Measurements from ENCODE around the gene ARL6IP4. TPM values are rescaled to one million over a fixed set of nuclear protein-coding genes. Genes with fewer than 3 reads are reported as not detected.
"Not testable (repeated sequence)": the region's sequence is repeated elsewhere in the genome, so short reads cannot be mapped to it uniquely, and the experiment has no call there.

ARL6IP4 gene
- total RNA-seq, 1 donor from 2014 or later, result 166 TPM

DNA sequence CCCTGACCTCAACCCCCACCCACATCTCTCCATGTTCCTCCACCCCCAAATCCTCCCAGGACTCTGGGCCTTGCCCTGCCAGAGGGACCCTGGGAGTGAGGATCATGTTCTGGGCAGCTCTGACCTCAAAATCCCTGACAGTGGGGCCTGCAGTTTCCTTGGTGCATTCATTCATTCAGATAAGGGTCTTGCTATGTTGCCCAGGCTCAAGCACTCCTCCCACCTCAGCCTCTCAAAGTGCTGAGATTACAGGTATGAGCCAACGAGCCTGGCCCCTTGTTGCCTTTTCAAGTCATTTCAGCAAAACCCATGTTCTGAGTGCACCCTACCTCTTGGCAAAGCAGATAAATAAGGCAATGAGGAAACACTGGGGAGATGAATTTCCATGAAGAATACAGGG lies 29.6 kb downstream of the ARL6IP4 start:
- Mint-ChIP-seq H3K9me3 (ENCODE audit: unreplicated experiment) (no peaks in the 10 kb centered on the region), H3K27ac (ENCODE audit: unreplicated experiment) (no peak overlapping the region), H3K4me3 (ENCODE audit: unreplicated experiment) (no peak overlapping the region), H3K36me3 (ENCODE audit: unreplicated experiment) (peaks cover 3% of the 10 kb centered on the region), H3K4me1 (ENCODE audit: unreplicated experiment) (no peaks in the 10 kb centered on the region), H3K27me3 (ENCODE audit: unreplicated experiment) (no peaks in the 10 kb centered on the region)
- TF ChIP-seq, protein P1, sequence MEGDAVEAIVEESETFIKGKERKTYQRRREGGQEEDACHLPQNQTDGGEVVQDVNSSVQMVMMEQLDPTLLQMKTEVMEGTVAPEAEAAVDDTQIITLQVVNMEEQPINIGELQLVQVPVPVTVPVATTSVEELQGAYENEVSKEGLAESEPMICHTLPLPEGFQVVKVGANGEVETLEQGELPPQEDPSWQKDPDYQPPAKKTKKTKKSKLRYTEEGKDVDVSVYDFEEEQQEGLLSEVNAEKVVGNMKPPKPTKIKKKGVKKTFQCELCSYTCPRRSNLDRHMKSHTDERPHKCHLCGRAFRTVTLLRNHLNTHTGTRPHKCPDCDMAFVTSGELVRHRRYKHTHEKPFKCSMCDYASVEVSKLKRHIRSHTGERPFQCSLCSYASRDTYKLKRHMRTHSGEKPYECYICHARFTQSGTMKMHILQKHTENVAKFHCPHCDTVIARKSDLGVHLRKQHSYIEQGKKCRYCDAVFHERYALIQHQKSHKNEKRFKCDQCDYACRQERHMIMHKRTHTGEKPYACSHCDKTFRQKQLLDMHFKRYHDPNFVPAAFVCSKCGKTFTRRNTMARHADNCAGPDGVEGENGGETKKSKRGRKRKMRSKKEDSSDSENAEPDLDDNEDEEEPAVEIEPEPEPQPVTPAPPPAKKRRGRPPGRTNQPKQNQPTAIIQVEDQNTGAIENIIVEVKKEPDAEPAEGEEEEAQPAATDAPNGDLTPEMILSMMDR (IDR thresholded peaks at IDR 0.05), result no peak
- no peak for DNase-seq (ENCODE audit: extremely low spot score, unreplicated experiment)

DNA sequence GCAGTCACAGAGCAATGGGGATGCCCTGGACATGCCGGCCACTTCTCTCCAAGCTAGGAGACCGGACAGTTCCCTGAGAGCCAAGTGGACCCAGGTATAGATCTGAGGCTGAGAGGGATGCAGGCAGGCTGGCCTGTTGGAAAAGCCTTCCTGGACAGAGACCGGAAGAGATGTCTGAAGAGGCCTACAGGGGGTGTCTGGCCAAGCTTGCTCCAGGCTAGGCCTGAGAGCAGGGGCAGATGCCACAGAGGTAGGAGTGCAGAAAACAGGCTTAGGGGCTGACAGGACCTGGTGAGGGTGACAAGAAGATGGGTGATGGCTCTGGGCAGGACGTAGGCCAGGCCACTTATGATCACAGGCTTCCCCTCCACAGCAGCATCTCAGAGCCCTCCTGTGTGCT lies 30.2 kb downstream of the ARL6IP4 start:
- no peak for DNase-seq (ENCODE audit: extremely low spot score, unreplicated experiment)
- H3K4me3 Mint-ChIP-seq (ENCODE audit: unreplicated experiment), result no peak overlapping the region
- H3K27ac Mint-ChIP-seq (ENCODE audit: unreplicated experiment), result no peak overlapping the region
- H3K27me3 Mint-ChIP-seq (ENCODE audit: unreplicated experiment), result no peaks in the 10 kb centered on the region
- no peaks in the 10 kb centered on the region for H3K4me1 Mint-ChIP-seq (ENCODE audit: unreplicated experiment)
- H3K9me3 Mint-ChIP-seq (ENCODE audit: unreplicated experiment), result no peaks in the 10 kb centered on the region
- TF ChIP-seq, protein P1 (IDR thresholded peaks at IDR 0.05), result no peak
- peaks cover 3% of the 10 kb centered on the region for H3K36me3 Mint-ChIP-seq (ENCODE audit: unreplicated experiment)

DNA sequence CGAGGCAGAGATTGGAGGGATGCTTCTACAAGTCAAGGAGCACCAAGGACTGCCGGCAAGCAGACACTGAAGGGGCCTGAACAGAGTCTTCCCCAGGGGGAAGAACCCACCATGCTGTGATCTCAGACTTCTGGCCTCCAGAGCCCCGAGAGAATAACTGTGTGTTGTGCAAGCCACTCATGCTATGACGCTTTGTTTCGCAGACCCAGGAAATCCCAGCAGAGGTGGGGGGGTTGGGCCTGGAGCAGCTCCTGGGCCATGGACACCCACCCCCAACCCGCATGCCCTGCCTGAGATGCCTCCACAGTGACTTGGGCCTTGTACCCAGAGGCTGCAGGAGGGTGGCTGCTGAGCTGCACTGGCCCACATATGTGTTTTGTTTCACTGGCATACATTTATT lies 31.2 kb downstream of the ARL6IP4 start:
- H3K36me3 Mint-ChIP-seq (ENCODE audit: unreplicated experiment), result peaks cover 4% of the 10 kb centered on the region
- no peaks in the 10 kb centered on the region for H3K27me3 Mint-ChIP-seq (ENCODE audit: unreplicated experiment)
- TF ChIP-seq, protein P1 (IDR thresholded peaks at IDR 0.05), result no peak

DNA sequence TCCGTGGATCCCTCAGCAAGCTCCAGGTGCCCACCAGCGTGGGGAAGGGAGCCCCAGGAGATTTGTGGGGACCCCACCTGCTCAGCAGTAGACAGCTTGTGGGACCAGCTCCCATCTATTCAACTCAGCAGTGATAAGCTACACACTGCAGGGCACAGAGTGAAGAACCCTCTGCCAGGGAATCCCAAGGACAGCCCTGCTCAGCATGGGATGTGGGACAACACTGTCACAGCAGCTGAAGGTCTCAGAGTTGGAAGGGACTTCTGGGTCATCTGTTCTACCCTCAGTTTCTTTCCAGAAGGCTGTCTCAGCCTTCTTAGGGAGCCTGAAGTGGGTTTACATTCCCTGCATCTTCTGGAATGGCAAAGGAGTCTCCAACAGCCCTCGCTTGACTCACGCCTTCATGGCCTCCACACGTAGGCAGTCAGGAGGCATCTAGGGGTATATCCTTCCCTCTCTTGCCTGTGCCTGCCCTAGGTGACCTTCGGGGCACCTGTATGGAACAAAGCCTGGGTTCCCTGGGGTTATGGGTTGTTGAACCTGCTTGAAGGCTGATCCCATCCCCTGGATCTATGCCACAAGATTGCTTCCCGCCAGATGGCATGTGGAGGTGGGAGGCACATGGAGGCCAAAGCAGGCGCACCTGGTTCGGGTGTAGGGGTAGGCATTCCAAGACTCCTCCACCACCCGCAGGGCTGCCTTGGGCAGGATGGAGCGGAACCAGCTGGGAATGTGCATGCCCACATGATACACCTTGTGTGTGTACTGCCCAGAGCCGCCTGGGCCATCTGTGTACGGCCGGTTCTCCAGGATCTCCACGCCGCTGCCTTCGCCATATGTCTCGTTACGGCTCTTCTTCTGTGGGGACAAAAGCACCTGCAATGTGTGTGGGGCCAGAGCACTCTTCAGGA lies 33.0 kb downstream of the ARL6IP4 start:
- no peak overlapping the region for H3K27ac Mint-ChIP-seq (ENCODE audit: unreplicated experiment)
- TF ChIP-seq, protein P1 (IDR thresholded peaks at IDR 0.05), result no peak
- H3K4me1 Mint-ChIP-seq (ENCODE audit: unreplicated experiment), result no peaks in the 10 kb centered on the region
- H3K4me3 Mint-ChIP-seq (ENCODE audit: unreplicated experiment), result no peak overlapping the region
- peaks cover 4% of the 10 kb centered on the region for H3K36me3 Mint-ChIP-seq (ENCODE audit: unreplicated experiment)
- H3K9me3 Mint-ChIP-seq (ENCODE audit: unreplicated experiment), result no peaks in the 10 kb centered on the region
- DNase-seq (ENCODE audit: extremely low spot score, unreplicated experiment), result no peak
- no peaks in the 10 kb centered on the region for H3K27me3 Mint-ChIP-seq (ENCODE audit: unreplicated experiment)

More for the DNA sequence above, 31.2 kb downstream of the ARL6IP4 start:
- no peaks in the 10 kb centered on the region for H3K4me1 Mint-ChIP-seq (ENCODE audit: unreplicated experiment)
- no peak for DNase-seq (ENCODE audit: extremely low spot score, unreplicated experiment)
- H3K4me3 Mint-ChIP-seq (ENCODE audit: unreplicated experiment), result no peak overlapping the region
- H3K9me3 Mint-ChIP-seq (ENCODE audit: unreplicated experiment), result no peaks in the 10 kb centered on the region
- H3K27ac Mint-ChIP-seq (ENCODE audit: unreplicated experiment), result no peak overlapping the region

DNA sequence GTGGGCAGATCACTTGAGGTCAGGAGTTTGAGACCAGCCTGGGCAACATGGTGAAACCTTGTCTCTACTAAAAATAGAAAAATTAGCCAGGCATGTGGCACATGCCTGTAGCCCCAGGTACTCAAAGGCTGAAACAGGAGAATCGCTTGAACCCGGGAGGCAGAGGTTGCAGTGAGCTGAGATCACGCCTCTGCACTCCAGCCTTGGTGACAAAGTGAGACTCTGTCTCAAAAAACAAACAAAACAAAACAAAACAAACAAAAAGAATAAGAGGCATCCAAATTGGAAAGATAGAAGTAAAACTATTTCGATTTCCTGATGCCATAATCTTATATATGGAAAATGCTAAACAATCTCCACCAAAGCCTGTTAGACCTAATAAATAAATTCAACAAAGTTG lies 34.0 kb downstream of the ARL6IP4 start:
- H3K27me3 Mint-ChIP-seq (ENCODE audit: unreplicated experiment); H3K36me3 Mint-ChIP-seq (ENCODE audit: unreplicated experiment); H3K4me3 Mint-ChIP-seq (ENCODE audit: unreplicated experiment); H3K4me1 Mint-ChIP-seq (ENCODE audit: unreplicated experiment); H3K27ac Mint-ChIP-seq (ENCODE audit: unreplicated experiment); DNase-seq (ENCODE audit: extremely low spot score, unreplicated experiment); H3K9me3 Mint-ChIP-seq (ENCODE audit: unreplicated experiment): not testable (repeated sequence)
